Prostate gland (tissue), 2 donors: Measurements from ENCODE around the gene CLEC14A. TPM values are rescaled to one million over a fixed set of nuclear protein-coding genes. Genes with fewer than 3 reads are reported as not detected.

Source experiments
- DNase-seq: peaks from one replicate; pipeline ENCODE4 v3.0.0-alpha.2; 2019; ENCODE audit warnings: low spot score
- H3K27ac ChIP-seq, 2 donors: fragments of 200-600 bp; sonication (generic); 2 replicates each; pipeline ENCODE4 v1.5.1; 2017 to 2019
- H3K27me3 ChIP-seq: fragments of 200-600 bp; sonication (generic); replicated peaks from 2 replicates; pipeline ENCODE4 v1.5.1; 2019; ENCODE audit not compliant: insufficient read depth
- H3K36me3 ChIP-seq, 2 donors: fragments of 200-600 bp; sonication (generic); 1 replicate in 1 of 2; 2 replicates in 1 of 2; pipeline versions ENCODE4 v1.5.1 to v1.8.1; 2017 to 2019
- H3K4me1 ChIP-seq: fragments of 200-600 bp; sonication (generic); replicated peaks from 2 replicates; pipeline ENCODE4 v1.5.1; 2019
- H3K4me3 ChIP-seq, 2 donors: fragments of 200-600 bp; sonication (generic); 2 replicates each; pipeline ENCODE4 v1.5.1; 2017 to 2019
- H3K9me3 ChIP-seq: fragments of 200-600 bp; sonication (generic); 2 replicates; pipeline ENCODE4 v1.5.1; 2017
- POLR2A ChIP-seq: fragments of 450-650 bp; IDR thresholded peaks from one replicate; pipeline ENCODE4 v1.6.1; 2016; ENCODE audit warnings: antibody characterized with exemption, mild to moderate bottlenecking
- POLR2AphosphoS5 ChIP-seq: sonication (generic); formaldehyde crosslinking; IDR thresholded peaks from one replicate; pipeline ENCODE4 v1.6.1; 2017; ENCODE audit warnings: antibody characterized with exemption
- WGBS: methylation state at CpG from one replicate; pipeline ENCODE4 v1.1.5; 2018; 5-methylcytosine and 5-hydroxymethylcytosine counted together
- intact Hi-C: fragments of 100-400 bp; cut with DNase I; formaldehyde crosslinking; loops from one replicate; pipeline ENCODE4 v1.14.2; 2022
- total RNA-seq, 2 donors: library from RNA; depleted of rRNA; stranded (reverse); fragments of >200 nt; gene quantifications; one replicate each; pipeline ENCODE4 v1.1.0, GENCODE V29; 2016
- TF ChIP-seq, protein P1 (sequence below), 4 experiments: fragments of 200-600 bp in 2 of 4; fragments of 450-650 bp in 2 of 4; sonication (generic) in 2 of 4; IDR thresholded peaks; 1 replicate in 3 of 4; 2 replicates in 1 of 4; pipeline ENCODE4 v1.5.1; 2016 to 2019; ENCODE audit warnings: antibody characterized with exemption in 4 of 4, mild to moderate bottlenecking in 2 of 4, moderate library complexity in 2 of 4

The CLEC14A gene, protein sequence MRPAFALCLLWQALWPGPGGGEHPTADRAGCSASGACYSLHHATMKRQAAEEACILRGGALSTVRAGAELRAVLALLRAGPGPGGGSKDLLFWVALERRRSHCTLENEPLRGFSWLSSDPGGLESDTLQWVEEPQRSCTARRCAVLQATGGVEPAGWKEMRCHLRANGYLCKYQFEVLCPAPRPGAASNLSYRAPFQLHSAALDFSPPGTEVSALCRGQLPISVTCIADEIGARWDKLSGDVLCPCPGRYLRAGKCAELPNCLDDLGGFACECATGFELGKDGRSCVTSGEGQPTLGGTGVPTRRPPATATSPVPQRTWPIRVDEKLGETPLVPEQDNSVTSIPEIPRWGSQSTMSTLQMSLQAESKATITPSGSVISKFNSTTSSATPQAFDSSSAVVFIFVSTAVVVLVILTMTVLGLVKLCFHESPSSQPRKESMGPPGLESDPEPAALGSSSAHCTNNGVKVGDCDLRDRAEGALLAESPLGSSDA
- total RNA-seq: 10 to 100 TPM; 16.4 to 19.8 TPM

DNA sequence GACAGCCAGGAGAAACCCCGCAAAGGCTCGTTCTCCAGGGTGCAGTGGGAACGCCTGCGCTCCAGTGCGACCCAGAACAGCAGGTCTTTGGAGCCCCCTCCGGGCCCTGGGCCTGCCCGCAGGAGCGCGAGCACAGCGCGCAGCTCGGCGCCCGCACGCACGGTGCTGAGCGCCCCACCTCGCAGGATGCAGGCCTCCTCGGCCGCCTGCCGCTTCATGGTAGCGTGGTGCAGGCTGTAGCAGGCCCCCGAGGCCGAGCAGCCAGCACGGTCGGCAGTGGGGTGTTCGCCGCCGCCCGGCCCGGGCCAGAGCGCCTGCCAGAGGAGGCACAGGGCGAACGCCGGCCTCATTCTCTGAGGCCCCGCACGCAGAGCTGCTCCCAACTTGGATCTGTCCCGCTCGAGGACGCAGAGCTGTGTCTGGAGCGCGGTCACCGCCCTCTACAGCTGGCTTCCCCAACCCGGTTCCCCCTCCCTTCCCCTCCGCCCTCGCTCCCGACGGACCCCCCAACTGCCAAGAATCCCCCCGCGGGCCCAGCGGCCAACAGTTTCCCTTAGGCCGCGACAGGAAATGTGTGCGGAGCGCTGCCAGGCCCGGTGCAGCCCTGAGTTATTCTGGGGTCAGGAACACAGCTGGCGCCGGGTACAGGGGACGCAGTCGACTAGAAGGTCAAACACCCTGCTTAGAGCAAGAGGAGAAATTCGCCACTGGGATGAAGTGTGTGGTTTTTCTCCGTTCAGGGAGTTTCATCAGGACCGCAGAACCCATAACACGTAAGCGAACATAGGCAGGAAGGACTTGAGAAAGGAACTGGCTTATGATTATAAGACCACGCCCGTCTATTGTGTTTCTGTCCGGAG lies at the start of gene CLEC14A:
Gene CLEC14A, minus strand, starts transcription at position 421 of the 860 bp plus-strand sequence. Its CDS starts 71 bp downstream, at position 350.
- intact Hi-C loops: no loop called here
- peaks cover 2% of the 10 kb centered on the region for H3K27me3 ChIP-seq

GRCh38 chr14:38302966-38303365 lies 47.1 kb upstream of the CLEC14A start:
- Histone ChIP-seq H3K27me3 (no peaks in the 10 kb centered on the region), H3K4me3 (no peak overlapping the region), H3K4me1 (no peaks in the 10 kb centered on the region), H3K36me3 (no peaks in the 10 kb centered on the region), H3K9me3 (no peaks in the 10 kb centered on the region), H3K27ac (no peak overlapping the region)
- WGBS: 97% methylated on average over 1 of the region's 1 CpG
- intact Hi-C loops: no loop called here
- DNase-seq: no peak
- no peak for TF ChIP-seq POLR2A
- TF ChIP-seq POLR2AphosphoS5: no peak
- TF ChIP-seq, protein P1, sequence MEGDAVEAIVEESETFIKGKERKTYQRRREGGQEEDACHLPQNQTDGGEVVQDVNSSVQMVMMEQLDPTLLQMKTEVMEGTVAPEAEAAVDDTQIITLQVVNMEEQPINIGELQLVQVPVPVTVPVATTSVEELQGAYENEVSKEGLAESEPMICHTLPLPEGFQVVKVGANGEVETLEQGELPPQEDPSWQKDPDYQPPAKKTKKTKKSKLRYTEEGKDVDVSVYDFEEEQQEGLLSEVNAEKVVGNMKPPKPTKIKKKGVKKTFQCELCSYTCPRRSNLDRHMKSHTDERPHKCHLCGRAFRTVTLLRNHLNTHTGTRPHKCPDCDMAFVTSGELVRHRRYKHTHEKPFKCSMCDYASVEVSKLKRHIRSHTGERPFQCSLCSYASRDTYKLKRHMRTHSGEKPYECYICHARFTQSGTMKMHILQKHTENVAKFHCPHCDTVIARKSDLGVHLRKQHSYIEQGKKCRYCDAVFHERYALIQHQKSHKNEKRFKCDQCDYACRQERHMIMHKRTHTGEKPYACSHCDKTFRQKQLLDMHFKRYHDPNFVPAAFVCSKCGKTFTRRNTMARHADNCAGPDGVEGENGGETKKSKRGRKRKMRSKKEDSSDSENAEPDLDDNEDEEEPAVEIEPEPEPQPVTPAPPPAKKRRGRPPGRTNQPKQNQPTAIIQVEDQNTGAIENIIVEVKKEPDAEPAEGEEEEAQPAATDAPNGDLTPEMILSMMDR (IDR thresholded peaks at IDR 0.05): no peak

More for the DNA sequence above, at the start of gene CLEC14A:
- DNase-seq: no peak
- Histone ChIP-seq H3K9me3 (no peaks in the 10 kb centered on the region), H3K4me1 (no peaks in the 10 kb centered on the region), H3K36me3 (no peaks in the 10 kb centered on the region), H3K27ac (peak within 1 kb of the TSS in 1 of 2 donors; percentile 28), H3K4me3 (peak within 1 kb of the TSS; percentile 11 to 15)
- TF ChIP-seq POLR2A (no peak), POLR2AphosphoS5 (no peak)
- TF ChIP-seq, protein P1 (IDR thresholded peaks at IDR 0.05): no peak
- WGBS: 21% methylated on average over 63 of the region's 68 CpGs

- Histone ChIP-seq H3K4me1 (no peaks in the 10 kb centered on the region), H3K27me3 (no peaks in the 10 kb centered on the region), H3K4me3 (no peak overlapping the region), H3K27ac (no peak overlapping the region), H3K9me3 (no peaks in the 10 kb centered on the region), H3K36me3 (no peaks in the 10 kb centered on the region)
- intact Hi-C loops: no loop called here
- TF ChIP-seq, protein P1 (IDR thresholded peaks at IDR 0.05): no peak
- TF ChIP-seq POLR2AphosphoS5: no peak
- no peak for TF ChIP-seq POLR2A
- 98% methylated on average over 2 of the region's 2 CpGs for WGBS
- no peak for DNase-seq
These were observed 46.1 kb upstream of the CLEC14A start for GRCh38 chr14:38302034-38302433.

DNA sequence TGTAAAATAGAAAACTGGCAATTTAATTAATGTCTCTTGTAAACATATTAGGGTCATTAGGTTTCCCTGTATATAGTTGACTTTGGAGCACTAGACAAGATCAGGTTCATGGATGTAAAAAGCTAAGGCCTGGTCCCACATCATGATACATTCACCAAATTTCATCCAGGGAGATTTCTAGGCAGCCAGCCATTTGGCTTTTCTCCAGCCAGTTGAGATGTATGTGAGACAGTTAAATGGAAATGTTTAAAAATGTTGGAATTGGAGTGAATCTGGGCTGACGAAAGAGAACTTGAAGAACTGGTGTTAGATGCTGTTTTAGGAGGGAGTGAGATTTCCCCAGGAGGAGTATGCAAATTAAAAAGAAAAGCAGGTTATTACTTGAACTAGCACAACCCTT lies 41.8 kb upstream of the CLEC14A start:
- H3K27me3 ChIP-seq: no peaks in the 10 kb centered on the region
- intact Hi-C loops: no loop called here
- no peaks in the 10 kb centered on the region for H3K4me1 ChIP-seq
- DNase-seq: no peak
- no peak overlapping the region for H3K4me3 ChIP-seq
- H3K36me3 ChIP-seq: no peaks in the 10 kb centered on the region
- H3K27ac ChIP-seq: no peak overlapping the region
- H3K9me3 ChIP-seq: no peaks in the 10 kb centered on the region
- TF ChIP-seq, protein P1 (IDR thresholded peaks at IDR 0.05): no peak
- TF ChIP-seq POLR2A: no peak
- no peak for TF ChIP-seq POLR2AphosphoS5
- WGBS: 20% methylated on average over 1 of the region's 1 CpG
